ENCODE results near the gene TKFC.

The TKFC gene

GRCh38 chr11:61297746-61298145 lies 35.3 kb upstream of the TKFC start:
- Histone ChIP-seq H3K36me3 (ENCODE audit: insufficient read depth, low read length) (peaks cover 43% of the 10 kb centered on the region), H3K4me1 (ENCODE audit: insufficient read depth, low read length) (peaks cover 23% of the 10 kb centered on the region), H3K27me3 (ENCODE audit: control insufficient read depth in 1 of 2, insufficient read depth in 2 of 2, low read length in 2 of 2) (peaks cover 0 to 17% of the 10 kb centered on the region in 2 donors), H3K9me3 (ENCODE audit: low read length) (no peaks in the 10 kb centered on the region), H3K27ac (ENCODE audit: low read depth, low read length) (peak overlapping the region; percentile 16), H3K4me3 (ENCODE audit: low read depth in 1 of 2, low read length in 2 of 2) (no peak overlapping the region), H3K9ac (ENCODE audit: low read length) (no peak overlapping the region)

GRCh38 chr11:61298663-61299244 lies 34.3 kb upstream of the TKFC start:
- H3K36me3 ChIP-seq (ENCODE audit: insufficient read depth, low read length), result peaks cover 51% of the 10 kb centered on the region
- peaks cover 0 to 16% of the 10 kb centered on the region in 2 donors for H3K27me3 ChIP-seq (ENCODE audit: control insufficient read depth in 1 of 2, insufficient read depth in 2 of 2, low read length in 2 of 2)
- H3K27ac ChIP-seq (ENCODE audit: low read depth, low read length), result no peak overlapping the region
- H3K9ac ChIP-seq (ENCODE audit: low read length), result no peak overlapping the region
- H3K4me3 ChIP-seq (ENCODE audit: low read depth in 1 of 2, low read length in 2 of 2), result no peak overlapping the region
- peaks cover 20% of the 10 kb centered on the region for H3K4me1 ChIP-seq (ENCODE audit: insufficient read depth, low read length)
- H3K9me3 ChIP-seq (ENCODE audit: low read length), result no peaks in the 10 kb centered on the region

GRCh38 chr11:61302550-61302949 lies 30.5 kb upstream of the TKFC start:
- Histone ChIP-seq H3K9ac (ENCODE audit: low read length) (no peak overlapping the region), H3K27me3 (ENCODE audit: control insufficient read depth in 1 of 2, insufficient read depth in 2 of 2, low read length in 2 of 2) (no peaks in the 10 kb centered on the region), H3K4me3 (ENCODE audit: low read depth in 1 of 2, low read length in 2 of 2) (no peak overlapping the region), H3K9me3 (ENCODE audit: low read length) (no peaks in the 10 kb centered on the region), H3K36me3 (ENCODE audit: insufficient read depth, low read length) (peaks cover 86% of the 10 kb centered on the region), H3K4me1 (ENCODE audit: insufficient read depth, low read length) (peaks cover 7% of the 10 kb centered on the region), H3K27ac (ENCODE audit: low read depth, low read length) (no peak overlapping the region)

GRCh38 chr11:61303725-61304124 lies 29.3 kb upstream of the TKFC start:
- Histone ChIP-seq H3K4me3 (ENCODE audit: low read depth in 1 of 2, low read length in 2 of 2) (no peak overlapping the region), H3K27ac (ENCODE audit: low read depth, low read length) (no peak overlapping the region), H3K9ac (ENCODE audit: low read length) (no peak overlapping the region), H3K9me3 (ENCODE audit: low read length) (no peaks in the 10 kb centered on the region), H3K4me1 (ENCODE audit: insufficient read depth, low read length) (peaks cover 1% of the 10 kb centered on the region), H3K36me3 (ENCODE audit: insufficient read depth, low read length) (peaks cover 94% of the 10 kb centered on the region), H3K27me3 (ENCODE audit: control insufficient read depth in 1 of 2, insufficient read depth in 2 of 2, low read length in 2 of 2) (no peaks in the 10 kb centered on the region)

- Histone ChIP-seq H3K4me1 (ENCODE audit: insufficient read depth, low read length) (no peaks in the 10 kb centered on the region), H3K4me3 (ENCODE audit: low read depth in 1 of 2, low read length in 2 of 2) (no peak overlapping the region), H3K36me3 (ENCODE audit: insufficient read depth, low read length) (peaks cover 94% of the 10 kb centered on the region), H3K9me3 (ENCODE audit: low read length) (no peaks in the 10 kb centered on the region), H3K27me3 (ENCODE audit: control insufficient read depth in 1 of 2, insufficient read depth in 2 of 2, low read length in 2 of 2) (no peaks in the 10 kb centered on the region), H3K9ac (ENCODE audit: low read length) (no peak overlapping the region), H3K27ac (ENCODE audit: low read depth, low read length) (no peak overlapping the region)
Observed at GRCh38 chr11:61305417-61305816, 27.6 kb upstream of the TKFC start.

- Histone ChIP-seq H3K9ac (ENCODE audit: low read length) (no peak overlapping the region), H3K4me3 (ENCODE audit: low read depth in 1 of 2, low read length in 2 of 2) (no peak overlapping the region)
Observed at GRCh38 chr11:61306221-61306620, 26.8 kb upstream of the TKFC start.

GRCh38 chr11:61307354-61307753 lies 25.7 kb upstream of the TKFC start:
- no peak overlapping the region for H3K4me3 ChIP-seq (ENCODE audit: low read depth in 1 of 2, low read length in 2 of 2)
- no peaks in the 10 kb centered on the region for H3K9me3 ChIP-seq (ENCODE audit: low read length)
- peaks cover 94% of the 10 kb centered on the region for H3K36me3 ChIP-seq (ENCODE audit: insufficient read depth, low read length)
- no peaks in the 10 kb centered on the region for H3K27me3 ChIP-seq (ENCODE audit: control insufficient read depth in 1 of 2, insufficient read depth in 2 of 2, low read length in 2 of 2)
- H3K4me1 ChIP-seq (ENCODE audit: insufficient read depth, low read length), result no peaks in the 10 kb centered on the region
- H3K9ac ChIP-seq (ENCODE audit: low read length), result no peak overlapping the region
- H3K27ac ChIP-seq (ENCODE audit: low read depth, low read length), result no peak overlapping the region

More at GRCh38 chr11:61306221-61306620, 26.8 kb upstream of the TKFC start:
- Histone ChIP-seq H3K27ac (ENCODE audit: low read depth, low read length) (no peak overlapping the region), H3K4me1 (ENCODE audit: insufficient read depth, low read length) (no peaks in the 10 kb centered on the region), H3K27me3 (ENCODE audit: control insufficient read depth in 1 of 2, insufficient read depth in 2 of 2, low read length in 2 of 2) (no peaks in the 10 kb centered on the region), H3K9me3 (ENCODE audit: low read length) (no peaks in the 10 kb centered on the region), H3K36me3 (ENCODE audit: insufficient read depth, low read length) (peaks cover 94% of the 10 kb centered on the region)

GRCh38 chr11:61309141-61309540 lies 23.9 kb upstream of the TKFC start:
- Histone ChIP-seq H3K9me3 (ENCODE audit: low read length) (no peaks in the 10 kb centered on the region), H3K9ac (ENCODE audit: low read length) (no peak overlapping the region), H3K4me3 (ENCODE audit: low read depth in 1 of 2, low read length in 2 of 2) (no peak overlapping the region), H3K36me3 (ENCODE audit: insufficient read depth, low read length) (peaks cover 96% of the 10 kb centered on the region), H3K4me1 (ENCODE audit: insufficient read depth, low read length) (no peaks in the 10 kb centered on the region), H3K27me3 (ENCODE audit: control insufficient read depth in 1 of 2, insufficient read depth in 2 of 2, low read length in 2 of 2) (no peaks in the 10 kb centered on the region), H3K27ac (ENCODE audit: low read depth, low read length) (no peak overlapping the region)

GRCh38 chr11:61309739-61310138 lies 23.3 kb upstream of the TKFC start:
- no peak overlapping the region for H3K4me3 ChIP-seq (ENCODE audit: low read depth in 1 of 2, low read length in 2 of 2)
- H3K36me3 ChIP-seq (ENCODE audit: insufficient read depth, low read length), result peaks cover 99% of the 10 kb centered on the region
- H3K9me3 ChIP-seq (ENCODE audit: low read length), result no peaks in the 10 kb centered on the region
- H3K9ac ChIP-seq (ENCODE audit: low read length), result no peak overlapping the region
- H3K27me3 ChIP-seq (ENCODE audit: control insufficient read depth in 1 of 2, insufficient read depth in 2 of 2, low read length in 2 of 2), result no peaks in the 10 kb centered on the region
- no peak overlapping the region for H3K27ac ChIP-seq (ENCODE audit: low read depth, low read length)
- no peaks in the 10 kb centered on the region for H3K4me1 ChIP-seq (ENCODE audit: insufficient read depth, low read length)

GRCh38 chr11:61310749-61311148 lies 22.3 kb upstream of the TKFC start:
- Histone ChIP-seq H3K36me3 (ENCODE audit: insufficient read depth, low read length) (peaks cover 94% of the 10 kb centered on the region), H3K27me3 (ENCODE audit: control insufficient read depth in 1 of 2, insufficient read depth in 2 of 2, low read length in 2 of 2) (no peaks in the 10 kb centered on the region), H3K4me1 (ENCODE audit: insufficient read depth, low read length) (no peaks in the 10 kb centered on the region), H3K9ac (ENCODE audit: low read length) (no peak overlapping the region), H3K4me3 (ENCODE audit: low read depth in 1 of 2, low read length in 2 of 2) (no peak overlapping the region), H3K9me3 (ENCODE audit: low read length) (no peaks in the 10 kb centered on the region), H3K27ac (ENCODE audit: low read depth, low read length) (no peak overlapping the region)

- H3K36me3 ChIP-seq (ENCODE audit: insufficient read depth, low read length), result peaks cover 79% of the 10 kb centered on the region
- H3K9me3 ChIP-seq (ENCODE audit: low read length), result no peaks in the 10 kb centered on the region
- H3K9ac ChIP-seq (ENCODE audit: low read length), result no peak overlapping the region
- no peak overlapping the region for H3K4me3 ChIP-seq (ENCODE audit: low read depth in 1 of 2, low read length in 2 of 2)
- no peak overlapping the region for H3K27ac ChIP-seq (ENCODE audit: low read depth, low read length)
- no peaks in the 10 kb centered on the region for H3K4me1 ChIP-seq (ENCODE audit: insufficient read depth, low read length)
- H3K27me3 ChIP-seq (ENCODE audit: control insufficient read depth in 1 of 2, insufficient read depth in 2 of 2, low read length in 2 of 2), result no peaks in the 10 kb centered on the region
Observed at GRCh38 chr11:61315260-61315659, 17.8 kb upstream of the TKFC start.

- Histone ChIP-seq H3K27me3 (ENCODE audit: control insufficient read depth in 1 of 2, insufficient read depth in 2 of 2, low read length in 2 of 2) (no peaks in the 10 kb centered on the region), H3K4me3 (ENCODE audit: low read depth in 1 of 2, low read length in 2 of 2) (no peak overlapping the region), H3K27ac (ENCODE audit: low read depth, low read length) (no peak overlapping the region), H3K9me3 (ENCODE audit: low read length) (no peaks in the 10 kb centered on the region), H3K36me3 (ENCODE audit: insufficient read depth, low read length) (peaks cover 75% of the 10 kb centered on the region), H3K4me1 (ENCODE audit: insufficient read depth, low read length) (no peaks in the 10 kb centered on the region), H3K9ac (ENCODE audit: low read length) (no peak overlapping the region)
Observed at GRCh38 chr11:61325649-61326414, 7.2 kb upstream of the TKFC start.

Measured in muscle layer of colon (tissue), 2 donors.